ENCODE measurements around the gene RBKS. TPM values are rescaled to one million over a fixed set of nuclear protein-coding genes. Genes with fewer than 3 reads are reported as not detected.

RBKS gene
- polyA plus RNA-seq, 1 donor (not counting 4 experiments of a cell fraction or from before 2014, with no cell fraction given), result 1.9 TPM

GRCh38 chr2:27807476-27807875 is 82.7 kb downstream of the RBKS start:
- no peak for DNase-seq (ENCODE audit: low read depth, low spot score)
- Histone ChIP-seq H3K4me3 (ENCODE audit: control insufficient read depth in 2 of 3, extremely low read depth in 1 of 3, insufficient read depth in 2 of 3, low read depth in 1 of 3, low read length in 3 of 3) (no peak overlapping the region), H3K4me2 (ENCODE audit: control insufficient read depth, extremely low read depth, insufficient read depth, low read depth, low read length) (no peak overlapping the region), H3K27ac (ENCODE audit: control insufficient read depth, insufficient read depth, low read length) (no peak overlapping the region), H3K9me1 (ENCODE audit: control insufficient read depth, extremely low read depth, insufficient read depth, low read length) (no peaks in the 10 kb centered on the region), H2AFZ (ENCODE audit: control insufficient read depth, low read length) (no peak overlapping the region), H3K36me3 (ENCODE audit: control insufficient read depth in 2 of 2, extremely low read depth in 1 of 2, insufficient read depth in 2 of 2, low read length in 2 of 2) (no peaks in the 10 kb centered on the region), H3K9ac (ENCODE audit: control insufficient read depth, extremely low read depth, insufficient read depth, low read length) (no peak overlapping the region), H3K4me1 (ENCODE audit: control insufficient read depth, extremely low read depth, insufficient read depth, low read length) (peaks cover 20% of the 10 kb centered on the region), H4K20me1 (ENCODE audit: control insufficient read depth, extremely low read depth, insufficient read depth, low read length) (no peaks in the 10 kb centered on the region), H3K27me3 (ENCODE audit: control insufficient read depth, extremely low read depth, insufficient read depth, low read length) (no peaks in the 10 kb centered on the region), H3K79me2 (ENCODE audit: control insufficient read depth, insufficient read depth, low read length) (no peaks in the 10 kb centered on the region), H3K9me3 (ENCODE audit: control insufficient read depth, low read depth, low read length) (no peaks in the 10 kb centered on the region)
- dilution Hi-C loops (cut with MboI; ENCODE audit: extremely low pct_ligation_motif_present, low sequenced_read_pairs), result no loop called here
- no peak for FAIRE-seq
- no peak for TF ChIP-seq EZH2 (IDR thresholded peaks at IDR 0.05; ENCODE audit: low read length)
- TF ChIP-seq, protein P1, sequence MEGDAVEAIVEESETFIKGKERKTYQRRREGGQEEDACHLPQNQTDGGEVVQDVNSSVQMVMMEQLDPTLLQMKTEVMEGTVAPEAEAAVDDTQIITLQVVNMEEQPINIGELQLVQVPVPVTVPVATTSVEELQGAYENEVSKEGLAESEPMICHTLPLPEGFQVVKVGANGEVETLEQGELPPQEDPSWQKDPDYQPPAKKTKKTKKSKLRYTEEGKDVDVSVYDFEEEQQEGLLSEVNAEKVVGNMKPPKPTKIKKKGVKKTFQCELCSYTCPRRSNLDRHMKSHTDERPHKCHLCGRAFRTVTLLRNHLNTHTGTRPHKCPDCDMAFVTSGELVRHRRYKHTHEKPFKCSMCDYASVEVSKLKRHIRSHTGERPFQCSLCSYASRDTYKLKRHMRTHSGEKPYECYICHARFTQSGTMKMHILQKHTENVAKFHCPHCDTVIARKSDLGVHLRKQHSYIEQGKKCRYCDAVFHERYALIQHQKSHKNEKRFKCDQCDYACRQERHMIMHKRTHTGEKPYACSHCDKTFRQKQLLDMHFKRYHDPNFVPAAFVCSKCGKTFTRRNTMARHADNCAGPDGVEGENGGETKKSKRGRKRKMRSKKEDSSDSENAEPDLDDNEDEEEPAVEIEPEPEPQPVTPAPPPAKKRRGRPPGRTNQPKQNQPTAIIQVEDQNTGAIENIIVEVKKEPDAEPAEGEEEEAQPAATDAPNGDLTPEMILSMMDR (optimal IDR thresholded peaks at IDR 0.05 in 1 of 3, IDR thresholded peaks at IDR 0.05 in 1 of 3, conservative IDR thresholded peaks at IDR 0.05 in 1 of 3; ENCODE audit: extremely low read depth in 1 of 3, insufficient read depth in 2 of 3, low read length in 3 of 3), result peak; percentile 54 to 68 (median 67)

DNA sequence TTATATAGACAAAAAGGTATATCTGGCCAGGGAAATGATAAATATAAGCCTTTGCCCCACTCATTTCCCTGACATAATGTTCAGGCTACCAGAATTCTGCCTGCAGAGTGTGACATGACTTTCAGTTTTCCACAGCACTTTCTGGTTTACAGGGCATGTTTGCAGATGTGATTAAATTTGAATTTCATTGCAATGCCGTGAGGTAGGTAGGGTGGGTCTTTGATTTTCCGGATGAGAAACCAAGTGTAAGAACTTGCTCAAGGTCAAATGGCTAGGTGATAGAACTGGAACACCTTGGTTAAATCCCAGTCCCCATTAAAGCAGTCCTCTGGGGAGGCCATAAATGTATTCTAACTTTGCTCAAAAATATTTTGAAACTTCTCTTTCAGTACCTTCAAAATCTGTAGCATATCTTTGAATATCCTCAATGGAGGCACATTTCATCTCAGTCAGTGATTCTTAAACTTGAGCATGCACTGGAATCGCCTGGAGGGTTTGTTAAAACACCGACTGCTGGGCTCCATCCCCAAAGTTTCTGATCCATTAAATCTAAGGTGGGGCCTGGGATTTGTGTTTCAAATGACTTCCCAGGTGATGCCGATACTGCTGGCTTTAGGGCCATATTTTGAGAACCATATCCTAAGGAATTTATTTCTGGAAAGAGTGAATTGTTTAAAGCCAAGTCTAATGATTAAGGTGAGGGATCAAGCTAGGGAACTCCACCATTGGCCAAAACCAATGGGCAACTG is 83.7 kb downstream of the RBKS start:
- no peaks in the 10 kb centered on the region for H3K36me3 ChIP-seq (ENCODE audit: control insufficient read depth in 2 of 2, extremely low read depth in 1 of 2, insufficient read depth in 2 of 2, low read length in 2 of 2)
- TF ChIP-seq, protein P1 (optimal IDR thresholded peaks at IDR 0.05 in 1 of 3, IDR thresholded peaks at IDR 0.05 in 1 of 3, conservative IDR thresholded peaks at IDR 0.05 in 1 of 3; ENCODE audit: extremely low read depth in 1 of 3, insufficient read depth in 2 of 3, low read length in 3 of 3), result no peak
- TF ChIP-seq EZH2 (IDR thresholded peaks at IDR 0.05; ENCODE audit: low read length), result no peak
- no peaks in the 10 kb centered on the region for H3K79me2 ChIP-seq (ENCODE audit: control insufficient read depth, insufficient read depth, low read length)
- H3K4me1 ChIP-seq (ENCODE audit: control insufficient read depth, extremely low read depth, insufficient read depth, low read length), result peaks cover 20% of the 10 kb centered on the region
- no peak overlapping the region for H3K4me2 ChIP-seq (ENCODE audit: control insufficient read depth, extremely low read depth, insufficient read depth, low read depth, low read length)
- no peaks in the 10 kb centered on the region for H3K27me3 ChIP-seq (ENCODE audit: control insufficient read depth, extremely low read depth, insufficient read depth, low read length)
- DNase-seq (ENCODE audit: low read depth, low spot score), result no peak
- no peak for FAIRE-seq
- H3K9me1 ChIP-seq (ENCODE audit: control insufficient read depth, extremely low read depth, insufficient read depth, low read length), result no peaks in the 10 kb centered on the region
- H2AFZ ChIP-seq (ENCODE audit: control insufficient read depth, low read length), result no peak overlapping the region
- H3K9me3 ChIP-seq (ENCODE audit: control insufficient read depth, low read depth, low read length), result no peaks in the 10 kb centered on the region
- no peak overlapping the region for H3K4me3 ChIP-seq (ENCODE audit: control insufficient read depth in 2 of 3, extremely low read depth in 1 of 3, insufficient read depth in 2 of 3, low read depth in 1 of 3, low read length in 3 of 3)
- H4K20me1 ChIP-seq (ENCODE audit: control insufficient read depth, extremely low read depth, insufficient read depth, low read length), result no peaks in the 10 kb centered on the region
- dilution Hi-C loops (cut with MboI; ENCODE audit: extremely low pct_ligation_motif_present, low sequenced_read_pairs), result no loop called here
- H3K27ac ChIP-seq (ENCODE audit: control insufficient read depth, insufficient read depth, low read length), result no peak overlapping the region
- H3K9ac ChIP-seq (ENCODE audit: control insufficient read depth, extremely low read depth, insufficient read depth, low read length), result no peak overlapping the region

Measured in keratinocyte (primary cell).